Activated CD4-positive, alpha-beta T cell treated with anti-CD3 and anti-CD28 coated beads, Interleukin-2, amount 10 ng/mL, durations not matched to agents 7 days and 5 days (primary cell): Measurements from ENCODE around the gene TAF12. TPM values are rescaled to one million over a fixed set of nuclear protein-coding genes. Genes with fewer than 3 reads are reported as not detected.
"Not testable (repeated sequence)": the region's sequence is repeated elsewhere in the genome, so short reads cannot be mapped to it uniquely, and the experiment has no call there.

Source experiments
- CTCF ChIA-PET: fragments of 350-600 bp; sonication (Branson Sonifier 250); formaldehyde crosslinking; loops from one replicate; lab custom pipeline; 2021; ENCODE audit warnings: antibody characterized with exemption; lab: Charles Lee
- POLR2A ChIA-PET: fragments of 350-600 bp; sonication (Branson Sonifier 250); formaldehyde crosslinking; loops from one replicate; lab custom pipeline; 2021; ENCODE audit warnings: antibody characterized with exemption; lab: Charles Lee
- DNase-seq: peaks from one replicate; pipeline ENCODE4 v3.0.0-alpha.2; 2020
- H3K27ac Mint-ChIP-seq: one replicate; pipeline ENCODE4 v1.8.0; 2021; ENCODE audit warnings: mild to moderate bottlenecking, moderate library complexity, mixed read lengths
- H3K27me3 Mint-ChIP-seq: one replicate; pipeline ENCODE4 v1.8.0; 2021; ENCODE audit warnings: mixed read lengths
- H3K36me3 Mint-ChIP-seq: one replicate; pipeline ENCODE4 v1.8.0; 2021; ENCODE audit warnings: low read depth, mixed read lengths
- H3K4me1 Mint-ChIP-seq: one replicate; pipeline ENCODE4 v1.8.0; 2021; ENCODE audit warnings: mixed read lengths
- H3K4me3 Mint-ChIP-seq: one replicate; pipeline ENCODE4 v1.8.0; 2021; ENCODE audit warnings: mild to moderate bottlenecking, moderate library complexity, mixed read lengths
- H3K9me3 Mint-ChIP-seq: one replicate; pipeline ENCODE4 v1.8.0; 2021; ENCODE audit warnings: mixed read lengths
- total RNA-seq, 2 experiments: library from RNA; stranded (reverse); gene quantifications; one replicate each; pipeline ENCODE4 v1.2.3, GENCODE V29; 2021

Gene TAF12
- total RNA-seq, 2 experiments from 2014 or later, result 31.0 to 40.4 TPM

GRCh38 chr1:28663871-28664470 lies 21.1 kb upstream of the TAF12 start:
- DNase-seq, result no peak
- Mint-ChIP-seq H3K27me3 (no peaks in the 10 kb centered on the region), H3K27ac (no peak overlapping the region), H3K9me3 (no peaks in the 10 kb centered on the region), H3K36me3 (no peaks in the 10 kb centered on the region), H3K4me1 (peaks cover 8% of the 10 kb centered on the region), H3K4me3 (no peak overlapping the region)
- ChIA-PET POLR2A (interaction anchor here (0.5 kb wide), 1 partner anchor 322 kb away, joined by 3 read pairs; no protein-coding TSS in a partner anchor), CTCF (interaction anchor here (1.0 kb wide), 1 partner anchor 20 kb away, joined by 3 read pairs; the partner anchor contains the start of gene TAF12)

- no peaks in the 10 kb centered on the region for H3K4me1 Mint-ChIP-seq
- H3K27ac Mint-ChIP-seq, result no peak overlapping the region
- H3K36me3 Mint-ChIP-seq, result no peaks in the 10 kb centered on the region
- no peak for DNase-seq
- POLR2A ChIA-PET, result no interaction called here
- CTCF ChIA-PET, result interaction anchor here (1.2 kb wide), 1 partner anchor 11 kb away, joined by 5 read pairs; no protein-coding TSS in a partner anchor
- H3K9me3 Mint-ChIP-seq, result no peaks in the 10 kb centered on the region
- no peak overlapping the region for H3K4me3 Mint-ChIP-seq
- H3K27me3 Mint-ChIP-seq, result no peaks in the 10 kb centered on the region
Measured at GRCh38 chr1:28656335-28656734, 13.5 kb upstream of the TAF12 start.

GRCh38 chr1:28655448-28656311 lies 12.8 kb upstream of the TAF12 start:
- H3K9me3 Mint-ChIP-seq, H3K27me3 Mint-ChIP-seq, H3K4me1 Mint-ChIP-seq, DNase-seq, H3K36me3 Mint-ChIP-seq, H3K4me3 Mint-ChIP-seq: not testable (repeated sequence)
- H3K27ac Mint-ChIP-seq, result peak overlapping the region; percentile 4
- POLR2A ChIA-PET, result interaction anchor here (1.2 kb wide), 1 partner anchor 13 kb away, joined by 3 read pairs; the partner anchor contains the start of gene GMEB1
- CTCF ChIA-PET, result interaction anchor here (1.2 kb wide), 1 partner anchor 11 kb away, joined by 5 read pairs; no protein-coding TSS in a partner anchor

- H3K9me3 Mint-ChIP-seq, H3K27ac Mint-ChIP-seq, H3K4me3 Mint-ChIP-seq, H3K4me1 Mint-ChIP-seq, POLR2A ChIA-PET, H3K36me3 Mint-ChIP-seq, DNase-seq, H3K27me3 Mint-ChIP-seq: not testable (repeated sequence)
- CTCF ChIA-PET, result interaction anchor here (0.7 kb wide), 1 partner anchor 74 kb away, joined by 3 read pairs; no protein-coding TSS in a partner anchor
Measured at GRCh38 chr1:28653870-28654269, 11.0 kb upstream of the TAF12 start.

GRCh38 chr1:28653063-28653462 lies 10.2 kb upstream of the TAF12 start:
- H3K4me3 Mint-ChIP-seq, H3K9me3 Mint-ChIP-seq, H3K36me3 Mint-ChIP-seq, DNase-seq, H3K27ac Mint-ChIP-seq, H3K27me3 Mint-ChIP-seq, POLR2A ChIA-PET: not testable (repeated sequence)
- CTCF ChIA-PET, result interaction anchor here (0.6 kb wide), 1 partner anchor 143 kb away, joined by 3 read pairs; no protein-coding TSS in a partner anchor
- peaks cover 11% of the 10 kb centered on the region for H3K4me1 Mint-ChIP-seq

GRCh38 chr1:28648474-28649198 lies 5.8 kb upstream of the TAF12 start, which contains the start of gene RNU11:
TSS of gene RNU11 (plus strand) at chr1:28648600.
- ChIA-PET CTCF (interaction anchor here (0.6 to 2.2 kb wide), 8 partner anchors 15 to 273 kb away, joined by 3 to 19 read pairs (median 3); partner anchors contain the start of genes GMEB1 and YTHDF2), POLR2A (interaction anchor here (0.6 to 1.6 kb wide), 7 partner anchors 20 to 304 kb away, joined by 3 to 12 read pairs (median 5); partner anchors contain the start of genes GMEB1 and YTHDF2)
- no peaks in the 10 kb centered on the region for H3K9me3 Mint-ChIP-seq
- no peaks in the 10 kb centered on the region for H3K27me3 Mint-ChIP-seq
- H3K27ac Mint-ChIP-seq, result peak within 1 kb of the TSS; percentile 97
- peak within 1 kb of the TSS; percentile 77 for H3K4me3 Mint-ChIP-seq
- DNase-seq, result peak; percentile 92
- H3K36me3 Mint-ChIP-seq, result no peaks in the 10 kb centered on the region
- H3K4me1 Mint-ChIP-seq, result peaks cover 34% of the 10 kb centered on the region

- CTCF ChIA-PET, result interaction anchor here (0.6 to 2.2 kb wide), 7 partner anchors 18 to 272 kb away, joined by 3 to 19 read pairs (median 3); partner anchors contain the start of genes GMEB1 and YTHDF2
- Mint-ChIP-seq H3K4me1 (peaks cover 34% of the 10 kb centered on the region), H3K27me3 (no peaks in the 10 kb centered on the region), H3K9me3 (no peaks in the 10 kb centered on the region), H3K36me3 (no peaks in the 10 kb centered on the region), H3K27ac (peak overlapping the region; percentile 97), H3K4me3 (peak overlapping the region; percentile 77)
- POLR2A ChIA-PET, result interaction anchor here (0.6 to 1.6 kb wide), 7 partner anchors 20 to 1010 kb away, joined by 3 to 12 read pairs (median 4); partner anchors contain the start of genes GMEB1 and YTHDF2
- DNase-seq, result peak; percentile 92
Measured at GRCh38 chr1:28648008-28648473, 5.2 kb upstream of the TAF12 start.

- ChIA-PET CTCF (interaction anchor here (1.0 kb wide), 1 partner anchor 16 kb away, joined by 3 read pairs; no protein-coding TSS in a partner anchor), POLR2A (interaction anchor here (0.6 kb wide), 1 partner anchor 140 kb away, joined by 3 read pairs; the partner anchor contains the start of gene RCC1)
- Mint-ChIP-seq H3K4me1 (peaks cover 44% of the 10 kb centered on the region), H3K9me3 (no peaks in the 10 kb centered on the region), H3K36me3 (peaks cover 4% of the 10 kb centered on the region), H3K27me3 (no peaks in the 10 kb centered on the region), H3K27ac (peak overlapping the region; percentile 61), H3K4me3 (no peak overlapping the region)
- no peak for DNase-seq
Measured at GRCh38 chr1:28646040-28646439, 3.2 kb upstream of the TAF12 start.

GRCh38 chr1:28645406-28645805 lies 2.5 kb upstream of the TAF12 start:
- POLR2A ChIA-PET, DNase-seq, H3K27ac Mint-ChIP-seq, H3K4me3 Mint-ChIP-seq, H3K36me3 Mint-ChIP-seq, H3K27me3 Mint-ChIP-seq, H3K9me3 Mint-ChIP-seq: not testable (repeated sequence)
- CTCF ChIA-PET, result interaction anchor here (1.5 kb wide), 1 partner anchor 11 kb away, joined by 5 read pairs; no protein-coding TSS in a partner anchor
- H3K4me1 Mint-ChIP-seq, result peaks cover 50% of the 10 kb centered on the region

GRCh38 chr1:28644494-28644893 lies 1.6 kb upstream of the TAF12 start:
- no peaks in the 10 kb centered on the region for H3K9me3 Mint-ChIP-seq
- H3K27ac Mint-ChIP-seq, result peak overlapping the region; percentile 98
- H3K4me1 Mint-ChIP-seq, result peaks cover 57% of the 10 kb centered on the region
- no peaks in the 10 kb centered on the region for H3K27me3 Mint-ChIP-seq
- no peak for DNase-seq
- peaks cover 8% of the 10 kb centered on the region for H3K36me3 Mint-ChIP-seq
- ChIA-PET POLR2A (interaction anchor here (0.5 kb wide), 1 partner anchor 139 kb away, joined by 3 read pairs; the partner anchor contains the start of gene RCC1), CTCF (interaction anchor here (0.5 to 2.1 kb wide), 4 partner anchors 12 to 283 kb away, joined by 4 to 5 read pairs (median 5); no protein-coding TSS in a partner anchor)
- H3K4me3 Mint-ChIP-seq, result peak overlapping the region; percentile 93

- DNase-seq, result no peak
- CTCF ChIA-PET, result interaction anchor here (0.6 to 4.1 kb wide), 4 partner anchors 9 to 94 kb away, joined by 3 to 24 read pairs (median 4); partner anchors contain the start of gene YTHDF2
- Mint-ChIP-seq H3K27me3 (no peaks in the 10 kb centered on the region), H3K9me3 (no peaks in the 10 kb centered on the region), H3K4me3 (peak overlapping the region; percentile 93), H3K36me3 (peaks cover 8% of the 10 kb centered on the region), H3K4me1 (peaks cover 38% of the 10 kb centered on the region), H3K27ac (peak overlapping the region; percentile 98)
- POLR2A ChIA-PET, result interaction anchor here (0.6 to 1.0 kb wide), 8 partner anchors 26 to 480 kb away, joined by 3 to 13 read pairs (median 4); partner anchors contain the start of genes EPB41, GMEB1 and YTHDF2
Measured at GRCh38 chr1:28642056-28642846, 616 bp downstream of the TAF12 start.
